Esophagus squamous epithelium (tissue), 4 donors: ENCODE results near the gene SATB1.

Experiments
- POLR2A ChIP-seq, 4 donors: fragments of 450-650 bp; IDR thresholded peaks; one replicate each; pipeline ENCODE4 v1.6.1; 2017; ENCODE audit warnings: antibody characterized with exemption in 4 of 4, mild to moderate bottlenecking in 4 of 4, moderate library complexity in 3 of 4
- TF ChIP-seq, protein P1 (sequence below), 6 experiments: fragments of 450-650 bp in 4 of 6; fragments of 200-600 bp in 2 of 6; sonication (generic) in 2 of 6; IDR thresholded peaks; one replicate each; pipeline ENCODE4 v1.5.1; 2016 to 2019; ENCODE audit warnings: antibody characterized with exemption in 6 of 6, mild to moderate bottlenecking in 4 of 6, moderate library complexity in 4 of 6

- TF ChIP-seq, protein P1, sequence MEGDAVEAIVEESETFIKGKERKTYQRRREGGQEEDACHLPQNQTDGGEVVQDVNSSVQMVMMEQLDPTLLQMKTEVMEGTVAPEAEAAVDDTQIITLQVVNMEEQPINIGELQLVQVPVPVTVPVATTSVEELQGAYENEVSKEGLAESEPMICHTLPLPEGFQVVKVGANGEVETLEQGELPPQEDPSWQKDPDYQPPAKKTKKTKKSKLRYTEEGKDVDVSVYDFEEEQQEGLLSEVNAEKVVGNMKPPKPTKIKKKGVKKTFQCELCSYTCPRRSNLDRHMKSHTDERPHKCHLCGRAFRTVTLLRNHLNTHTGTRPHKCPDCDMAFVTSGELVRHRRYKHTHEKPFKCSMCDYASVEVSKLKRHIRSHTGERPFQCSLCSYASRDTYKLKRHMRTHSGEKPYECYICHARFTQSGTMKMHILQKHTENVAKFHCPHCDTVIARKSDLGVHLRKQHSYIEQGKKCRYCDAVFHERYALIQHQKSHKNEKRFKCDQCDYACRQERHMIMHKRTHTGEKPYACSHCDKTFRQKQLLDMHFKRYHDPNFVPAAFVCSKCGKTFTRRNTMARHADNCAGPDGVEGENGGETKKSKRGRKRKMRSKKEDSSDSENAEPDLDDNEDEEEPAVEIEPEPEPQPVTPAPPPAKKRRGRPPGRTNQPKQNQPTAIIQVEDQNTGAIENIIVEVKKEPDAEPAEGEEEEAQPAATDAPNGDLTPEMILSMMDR (IDR thresholded peaks at IDR 0.05) = no peak
- TF ChIP-seq POLR2A (IDR thresholded peaks at IDR 0.05) = no peak
Observed at GRCh38 chr3:18440066-18440722, 15.1 kb upstream of the SATB1 start.
